Keratinocyte (primary cell): ENCODE data around the gene CD274. TPM values are rescaled to one million over a fixed set of nuclear protein-coding genes. Genes with fewer than 3 reads are reported as not detected.

Experiments used
- DNase-seq: peaks from one replicate; pipeline ENCODE4 v3.0.0-alpha.2; 2011; ENCODE audit warnings: low read depth, missing footprints, low spot score
- FAIRE-seq: peaks from 2 replicates; lab custom pipeline; 2011; peaks lifted over from hg19 to GRCh38; lab: Jason Lieb, UNC
- H2AFZ ChIP-seq: 2 replicates; pipeline ENCODE4 v1.6.0; 2012; ENCODE audit warnings: low read length, control low read depth, inconsistent platforms; ENCODE audit not compliant: control insufficient read depth
- H3K27ac ChIP-seq: 2 replicates; pipeline ENCODE4 v1.5.1; 2011; ENCODE audit warnings: low read length; ENCODE audit not compliant: control insufficient read depth, insufficient read depth
- H3K27me3 ChIP-seq: 3 replicates; pipeline ENCODE4 v1.6.0; 2011; ENCODE audit warnings: low read length; ENCODE audit not compliant: control insufficient read depth, insufficient read depth; ENCODE audit errors: extremely low read depth
- H3K36me3 ChIP-seq, 2 experiments: 2 replicates in 1 of 2; 3 replicates in 1 of 2; pipeline ENCODE4 v1.5.1; 2011; ENCODE audit warnings: low read length in 2 of 2, mild to moderate bottlenecking in 1 of 2; ENCODE audit not compliant: control insufficient read depth in 2 of 2, insufficient read depth in 2 of 2; ENCODE audit errors: extremely low read depth in 1 of 2
- H3K4me1 ChIP-seq: 3 replicates; pipeline ENCODE4 v1.5.1; 2011; ENCODE audit warnings: low read length; ENCODE audit not compliant: control insufficient read depth, insufficient read depth; ENCODE audit errors: extremely low read depth
- H3K4me2 ChIP-seq: 3 replicates; pipeline ENCODE4 v1.6.0; 2011; ENCODE audit warnings: low read depth, low read length; ENCODE audit not compliant: control insufficient read depth, insufficient read depth; ENCODE audit errors: extremely low read depth
- H3K4me3 ChIP-seq, 3 experiments: fragments of 200-600 bp in 1 of 3; sonication (generic) in 1 of 3; 2 replicates in 2 of 3; 3 replicates in 1 of 3; pipeline ENCODE4 v1.5.1; 2011 to 2016; ENCODE audit warnings: low read length in 3 of 3, mild to moderate bottlenecking in 3 of 3, control low read depth in 2 of 3, inconsistent platforms in 1 of 3, low read depth in 1 of 3, mixed read lengths in 1 of 3, mixed run types in 1 of 3, moderate library complexity in 1 of 3; ENCODE audit not compliant: control insufficient read depth in 2 of 3, insufficient read depth in 2 of 3; ENCODE audit errors: extremely low read depth in 1 of 3
- H3K79me2 ChIP-seq: 2 replicates; pipeline ENCODE4 v1.6.0; 2012; ENCODE audit warnings: low read length; ENCODE audit not compliant: control insufficient read depth, insufficient read depth
- H3K9ac ChIP-seq: 3 replicates; pipeline ENCODE4 v1.6.0; 2011; ENCODE audit warnings: low read length; ENCODE audit not compliant: control insufficient read depth, insufficient read depth; ENCODE audit errors: extremely low read depth
- H3K9me1 ChIP-seq: 3 replicates; pipeline ENCODE4 v1.6.0; 2011; ENCODE audit warnings: low read length; ENCODE audit not compliant: control insufficient read depth, insufficient read depth; ENCODE audit errors: extremely low read depth
- H3K9me3 ChIP-seq: 2 replicates; pipeline ENCODE4 v1.5.1; 2012; ENCODE audit warnings: low read depth, low read length; ENCODE audit not compliant: control insufficient read depth
- H4K20me1 ChIP-seq: 3 replicates; pipeline ENCODE4 v1.6.0; 2011; ENCODE audit warnings: low read length; ENCODE audit not compliant: control insufficient read depth, insufficient read depth; ENCODE audit errors: extremely low read depth
- EZH2 ChIP-seq: IDR thresholded peaks from one replicate; pipeline ENCODE4 v1.6.1; 2012; ENCODE audit warnings: inconsistent platforms, mild to moderate bottlenecking, low read length, moderate library complexity
- dilution Hi-C: fragments of 300-500 bp; cut with MboI; formaldehyde crosslinking; loops from one replicate; pipeline ENCODE4 v1.7.0; 2020; ENCODE audit warnings: low sequenced_read_pairs; ENCODE audit not compliant: extremely low pct_ligation_motif_present
- polyA plus RNA-seq, 5 experiments: library from polyadenylated mRNA; depleted of rRNA in 3 of 5; stranded (reverse) in 3 of 5; stranded (forward) in 1 of 5; unstranded in 1 of 5; fragments of >200 nt; gene quantifications; 1 replicate in 1 of 5; 2 replicates in 3 of 5; 3 replicates in 1 of 5; pipeline versions ENCODE4 v1.2.1 to v1.2.3, GENCODE V29; 2011 to 2012; ENCODE audit warnings: missing spikeins in 2 of 5, low read depth in 1 of 5, low replicate concordance in 1 of 5
- TF ChIP-seq, protein P1 (sequence below), 3 experiments: IDR thresholded peaks in 1 of 3; conservative IDR thresholded peaks in 1 of 3; optimal IDR thresholded peaks in 1 of 3; 2 replicates in 2 of 3; 3 replicates in 1 of 3; pipeline versions ENCODE3 to v1.5.1; 2011; ENCODE audit warnings: low read length in 3 of 3, mild to moderate bottlenecking in 3 of 3, moderate library complexity in 2 of 3, control low read depth in 1 of 3, inconsistent platforms in 1 of 3; ENCODE audit not compliant: insufficient read depth in 2 of 3; ENCODE audit errors: extremely low read depth in 1 of 3

CD274 gene
- polyA plus RNA-seq, 1 donor (not counting 4 experiments of a cell fraction or from before 2014, with no cell fraction given): 36.3 TPM

DNA sequence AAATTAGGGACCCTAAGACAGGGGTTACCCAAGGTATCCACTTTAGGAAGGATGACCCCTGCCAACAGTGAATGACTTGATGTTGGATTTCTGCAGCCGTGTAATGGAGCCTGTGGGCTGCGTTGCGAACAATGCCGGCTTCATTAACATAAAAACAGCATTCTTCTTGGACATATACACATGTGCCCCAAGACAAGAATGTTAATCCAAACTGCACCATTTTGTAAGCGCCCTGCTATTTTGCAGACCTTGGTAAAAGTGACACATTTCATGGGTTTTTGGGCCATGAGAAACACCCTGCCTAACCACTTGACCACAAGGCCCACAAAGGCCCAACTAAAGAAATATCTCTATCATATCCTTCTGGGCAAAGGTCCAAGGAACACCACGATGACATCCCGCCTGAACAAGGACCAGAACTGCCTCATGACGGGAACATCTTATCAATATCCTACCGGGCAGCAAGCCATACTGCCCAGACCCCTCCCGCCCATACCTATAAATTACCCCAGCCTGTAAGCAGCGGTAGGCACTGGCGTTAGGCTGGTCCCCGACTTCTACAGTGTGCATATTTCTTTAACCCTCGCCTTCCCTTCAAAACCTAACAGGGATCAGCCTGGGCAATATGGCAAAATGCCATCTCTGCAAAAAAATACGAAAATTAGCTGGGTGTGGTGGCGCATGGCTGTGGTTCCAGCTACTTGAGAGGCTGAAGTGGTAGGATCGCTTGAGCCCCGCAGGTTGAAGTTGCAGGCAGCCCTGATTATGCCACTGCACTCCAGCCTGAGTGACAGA is 50.3 kb downstream of the CD274 start:
- H3K4me3 ChIP-seq: no peak overlapping the region
- no peak overlapping the region for H3K27ac ChIP-seq
- H3K27me3 ChIP-seq: no peaks in the 10 kb centered on the region
- peaks cover 2% of the 10 kb centered on the region for H3K9me3 ChIP-seq
- dilution Hi-C loops: no loop called here
- no peaks in the 10 kb centered on the region for H3K79me2 ChIP-seq
- FAIRE-seq (peak; percentile 43), DNase-seq (no peak)
- H3K4me2 ChIP-seq: peak overlapping the region; percentile 8
- H3K9me1 ChIP-seq: no peaks in the 10 kb centered on the region
- H4K20me1 ChIP-seq: no peaks in the 10 kb centered on the region
- TF ChIP-seq EZH2: no peak
- TF ChIP-seq, protein P1, sequence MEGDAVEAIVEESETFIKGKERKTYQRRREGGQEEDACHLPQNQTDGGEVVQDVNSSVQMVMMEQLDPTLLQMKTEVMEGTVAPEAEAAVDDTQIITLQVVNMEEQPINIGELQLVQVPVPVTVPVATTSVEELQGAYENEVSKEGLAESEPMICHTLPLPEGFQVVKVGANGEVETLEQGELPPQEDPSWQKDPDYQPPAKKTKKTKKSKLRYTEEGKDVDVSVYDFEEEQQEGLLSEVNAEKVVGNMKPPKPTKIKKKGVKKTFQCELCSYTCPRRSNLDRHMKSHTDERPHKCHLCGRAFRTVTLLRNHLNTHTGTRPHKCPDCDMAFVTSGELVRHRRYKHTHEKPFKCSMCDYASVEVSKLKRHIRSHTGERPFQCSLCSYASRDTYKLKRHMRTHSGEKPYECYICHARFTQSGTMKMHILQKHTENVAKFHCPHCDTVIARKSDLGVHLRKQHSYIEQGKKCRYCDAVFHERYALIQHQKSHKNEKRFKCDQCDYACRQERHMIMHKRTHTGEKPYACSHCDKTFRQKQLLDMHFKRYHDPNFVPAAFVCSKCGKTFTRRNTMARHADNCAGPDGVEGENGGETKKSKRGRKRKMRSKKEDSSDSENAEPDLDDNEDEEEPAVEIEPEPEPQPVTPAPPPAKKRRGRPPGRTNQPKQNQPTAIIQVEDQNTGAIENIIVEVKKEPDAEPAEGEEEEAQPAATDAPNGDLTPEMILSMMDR (optimal IDR thresholded peaks at IDR 0.05 in 1 of 3, IDR thresholded peaks at IDR 0.05 in 1 of 3, conservative IDR thresholded peaks at IDR 0.05 in 1 of 3; ENCODE audit: extremely low read depth in 1 of 3, insufficient read depth in 2 of 3, low read length in 3 of 3): no peak
- no peak overlapping the region for H2AFZ ChIP-seq
- peaks cover 20% of the 10 kb centered on the region for H3K4me1 ChIP-seq
- no peaks in the 10 kb centered on the region for H3K36me3 ChIP-seq
- H3K9ac ChIP-seq: no peak overlapping the region

DNA sequence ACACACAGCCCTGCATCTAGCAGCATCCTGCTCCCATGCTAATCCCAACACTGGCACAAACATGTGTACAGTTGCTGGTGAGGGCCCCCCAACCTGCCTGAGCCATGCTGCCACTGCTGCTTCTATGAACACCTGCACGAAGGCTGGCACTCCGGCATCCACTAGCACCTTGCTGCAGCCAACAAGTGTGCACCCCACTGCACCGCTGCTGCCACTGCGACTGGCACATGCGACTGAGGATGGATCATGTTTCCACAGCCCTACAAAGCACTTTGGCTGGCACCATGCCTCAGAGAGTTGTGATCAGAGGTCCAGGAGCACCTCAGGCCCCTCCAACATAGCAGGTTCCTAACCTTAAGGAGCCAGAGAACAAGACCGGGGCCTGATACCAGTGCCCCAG is 52.2 kb downstream of the CD274 start:
- Histone ChIP-seq H3K9me1 (no peaks in the 10 kb centered on the region), H3K36me3 (no peaks in the 10 kb centered on the region), H4K20me1 (no peaks in the 10 kb centered on the region), H3K4me3 (no peak overlapping the region), H3K4me1 (peaks cover 20% of the 10 kb centered on the region), H2AFZ (no peak overlapping the region), H3K27ac (no peak overlapping the region), H3K9ac (no peak overlapping the region), H3K9me3 (peaks cover 2% of the 10 kb centered on the region), H3K79me2 (no peaks in the 10 kb centered on the region), H3K4me2 (no peak overlapping the region), H3K27me3 (no peaks in the 10 kb centered on the region)
- DNase-seq (no peak), FAIRE-seq (no peak)
- TF ChIP-seq, protein P1 (optimal IDR thresholded peaks at IDR 0.05 in 1 of 3, IDR thresholded peaks at IDR 0.05 in 1 of 3, conservative IDR thresholded peaks at IDR 0.05 in 1 of 3; ENCODE audit: extremely low read depth in 1 of 3, insufficient read depth in 2 of 3, low read length in 3 of 3): no peak
- TF ChIP-seq EZH2: no peak
- dilution Hi-C loops: no loop called here
